ENCODE results near the gene PPP1R16B.

GRCh38 chr20:38962044-38962927 is 156.8 kb downstream of the PPP1R16B start, which contains the start of gene DHX35:
- peak; percentile 82 for TF ChIP-seq CTCF (tag by site-specific recombination; IDR thresholded peaks at IDR 0.05)
- no peak for TF ChIP-seq BCL11A (tag by site-specific recombination; IDR thresholded peaks at IDR 0.05; ENCODE audit: low read depth)
- TF ChIP-seq ZNF10 (tag by site-specific recombination; IDR thresholded peaks at IDR 0.05), result no peak
- no peak for TF ChIP-seq IKZF3 (tag by site-specific recombination; IDR thresholded peaks at IDR 0.05)
- TF ChIP-seq ZNF548 (tag by site-specific recombination; IDR thresholded peaks at IDR 0.05), result no peak
- no peak for TF ChIP-seq ZNF341 (tag by site-specific recombination; IDR thresholded peaks at IDR 0.05; ENCODE audit: low read depth)
- TF ChIP-seq MYNN (tag by site-specific recombination; IDR thresholded peaks at IDR 0.05; ENCODE audit: borderline replicate concordance), result no peak
- no peak for TF ChIP-seq ZSCAN23 (tag by site-specific recombination; IDR thresholded peaks at IDR 0.05)
- no peak for TF ChIP-seq ZNF140 (tag by site-specific recombination; IDR thresholded peaks at IDR 0.05)
- no peak for TF ChIP-seq ZNF776 (tag by site-specific recombination; IDR thresholded peaks at IDR 0.05; ENCODE audit: borderline replicate concordance)
